Tibial nerve (tissue), 4 donors: Measurements from ENCODE around the gene TMEM243. TPM values are rescaled to one million over a fixed set of nuclear protein-coding genes. Genes with fewer than 3 reads are reported as not detected.

Source experiments
- DNase-seq, 2 donors: peaks; one replicate each; pipeline ENCODE4 v3.0.0-alpha.2; 2019; ENCODE audit warnings: low spot score in 2 of 2
- H3K27ac ChIP-seq, 4 donors: fragments of 200-600 bp; sonication (generic) in 3 of 4; one replicate each; pipeline ENCODE4 v1.5.1; 2017 to 2019; ENCODE audit warnings: mild to moderate bottlenecking in 1 of 4
- H3K27me3 ChIP-seq, 2 donors: fragments of 200-600 bp; sonication (generic) in 1 of 2; one replicate each; pipeline versions ENCODE4 v1.5.1 to v1.6.0; 2017 to 2019
- H3K36me3 ChIP-seq, 3 donors: fragments of 200-600 bp; sonication (generic); one replicate each; pipeline ENCODE4 v1.5.1; 2018 to 2019
- H3K4me1 ChIP-seq, 4 donors: fragments of 200-600 bp; sonication (generic) in 3 of 4; one replicate each; pipeline ENCODE4 v1.5.1; 2017 to 2019
- H3K4me3 ChIP-seq, 4 donors: fragments of 200-600 bp; sonication (generic) in 3 of 4; one replicate each; pipeline ENCODE4 v1.5.1; 2017 to 2019; ENCODE audit warnings: mild to moderate bottlenecking in 1 of 4, moderate library complexity in 1 of 4
- H3K9me3 ChIP-seq, 4 donors: fragments of 200-600 bp; sonication (generic) in 3 of 4; one replicate each; pipeline ENCODE4 v1.5.1; 2017 to 2019
- CTCF ChIP-seq, 5 experiments: fragments of 200-600 bp in 3 of 5; fragments of 450-650 bp in 2 of 5; sonication (generic) in 3 of 5; IDR thresholded peaks; one replicate each; pipeline ENCODE4 v1.5.1; 2016 to 2019; ENCODE audit warnings: antibody characterized with exemption in 5 of 5, mild to moderate bottlenecking in 3 of 5, moderate library complexity in 2 of 5
- EP300 ChIP-seq, 2 donors: sonication (generic); formaldehyde crosslinking; IDR thresholded peaks; one replicate each; pipeline ENCODE4 v1.6.1; 2017; ENCODE audit warnings: antibody characterized with exemption in 2 of 2, mild to moderate bottlenecking in 1 of 2
- POLR2A ChIP-seq, 2 donors: fragments of 450-650 bp; IDR thresholded peaks; one replicate each; pipeline ENCODE4 v1.6.1; 2017; ENCODE audit warnings: antibody characterized with exemption in 2 of 2, mild to moderate bottlenecking in 2 of 2, moderate library complexity in 2 of 2
- WGBS, 2 donors: methylation state at CpG; one replicate each; pipeline ENCODE4 v1.1.5; 2018; 5-methylcytosine and 5-hydroxymethylcytosine counted together
- total RNA-seq, 4 donors: library from RNA; depleted of rRNA; stranded (reverse); fragments of >200 nt; gene quantifications; one replicate each; pipeline ENCODE4 v1.1.0, GENCODE V29; 2016

The TMEM243 gene
- total RNA-seq, 4 donors from 2014 or later = 36.0 to 52.7 (median 42.5) TPM

- Histone ChIP-seq H3K36me3 (no peaks in the 10 kb centered on the region), H3K27ac (peak overlapping the region in 3 of 4 donors; percentile 93 to 100 (median 99)), H3K27me3 (no peaks in the 10 kb centered on the region), H3K4me1 (peaks cover 0 to 63% (median 35%) of the 10 kb centered on the region in 4 donors), H3K4me3 (peak overlapping the region in 3 of 4 donors; percentile 6 to 85 (median 81)), H3K9me3 (no peaks in the 10 kb centered on the region)
- DNase-seq = no peak
- TF ChIP-seq POLR2A (IDR thresholded peaks at IDR 0.05) (no peak), EP300 (IDR thresholded peaks at IDR 0.05) (no peak), CTCF (IDR thresholded peaks at IDR 0.05) (no peak)
- WGBS, 2 donors = 34 to 37% methylated on average over 3 of the region's 3 CpGs
Observed at GRCh38 chr7:87154569-87154968, 65.0 kb downstream of the TMEM243 start.

- H3K27me3 ChIP-seq = no peaks in the 10 kb centered on the region
- TF ChIP-seq POLR2A (IDR thresholded peaks at IDR 0.05) (no peak), EP300 (IDR thresholded peaks at IDR 0.05) (no peak), CTCF (IDR thresholded peaks at IDR 0.05) (no peak)
- 33 to 40% methylated on average over 2 of the region's 2 CpGs for WGBS, 2 donors
- no peaks in the 10 kb centered on the region for H3K36me3 ChIP-seq
- H3K4me3 ChIP-seq = peak overlapping the region in 3 of 4 donors; percentile 6 to 85 (median 81)
- peaks cover 0 to 59% (median 35%) of the 10 kb centered on the region in 4 donors for H3K4me1 ChIP-seq
- H3K9me3 ChIP-seq = no peaks in the 10 kb centered on the region
- H3K27ac ChIP-seq = peak overlapping the region; percentile 93 to 100 (median 98)
- DNase-seq = no peak
Observed at GRCh38 chr7:87154166-87154565, 65.4 kb downstream of the TMEM243 start.

- Histone ChIP-seq H3K4me3 (peak overlapping the region; percentile 66 to 89 (median 83)), H3K4me1 (peaks cover 0 to 55% (median 35%) of the 10 kb centered on the region in 4 donors), H3K27me3 (no peaks in the 10 kb centered on the region), H3K9me3 (no peaks in the 10 kb centered on the region), H3K36me3 (no peaks in the 10 kb centered on the region), H3K27ac (peak overlapping the region; percentile 93 to 100 (median 98))
- DNase-seq = peak in 1 of 2 donors; percentile 39
- 1% methylated on average over 25 of the region's 25 CpGs for WGBS, 2 donors
- TF ChIP-seq POLR2A (IDR thresholded peaks at IDR 0.05) (no peak), CTCF (IDR thresholded peaks at IDR 0.05) (no peak), EP300 (IDR thresholded peaks at IDR 0.05) (no peak)
Observed at GRCh38 chr7:87152897-87153641, 66.5 kb downstream of the TMEM243 start.

- Histone ChIP-seq H3K27ac (peak within 1 kb of the TSS; percentile 93 to 100 (median 98)), H3K4me1 (peaks cover 0 to 50% (median 33%) of the 10 kb centered on the region in 4 donors), H3K4me3 (peak within 1 kb of the TSS; percentile 66 to 89 (median 83)), H3K27me3 (no peaks in the 10 kb centered on the region), H3K9me3 (no peaks in the 10 kb centered on the region), H3K36me3 (no peaks in the 10 kb centered on the region)
- TF ChIP-seq EP300 (IDR thresholded peaks at IDR 0.05) (peak; percentile 69 to 95), POLR2A (IDR thresholded peaks at IDR 0.05) (peak; percentile 57 to 78), CTCF (IDR thresholded peaks at IDR 0.05) (peak in 2 of 5 experiments; percentile 40 to 50)
- peak; percentile 86 to 91 for DNase-seq
- 0 to 1% methylated on average over 49 to 57 of the region's 71 CpGs for WGBS, 2 donors
Observed at GRCh38 chr7:87152112-87152896, 67.2 kb downstream of the TMEM243 start, which contains the start of gene DMTF1. DMTF1 (plus strand) TSS chr7:87152453; CDS start chr7:87164942, 12,489 bp downstream.
